ENCODE results near the gene RIN2. TPM values are rescaled to one million over a fixed set of nuclear protein-coding genes. Genes with fewer than 3 reads are reported as not detected.
A peak's percentile ranks its signal among the peaks of the same experiment; 100 is the strongest.
"Not testable (repeated sequence)": the region's sequence is repeated elsewhere in the genome, so short reads cannot be mapped to it uniquely, and the experiment has no call there.

RIN2 gene
- total RNA-seq, 1 experiment from 2014 or later: 13.7 TPM

- DNase-seq (ENCODE audit: low spot score): no peak
Observed at GRCh38 chr20:19789009-19789408, 31.0 kb downstream of the RIN2 start.

DNA sequence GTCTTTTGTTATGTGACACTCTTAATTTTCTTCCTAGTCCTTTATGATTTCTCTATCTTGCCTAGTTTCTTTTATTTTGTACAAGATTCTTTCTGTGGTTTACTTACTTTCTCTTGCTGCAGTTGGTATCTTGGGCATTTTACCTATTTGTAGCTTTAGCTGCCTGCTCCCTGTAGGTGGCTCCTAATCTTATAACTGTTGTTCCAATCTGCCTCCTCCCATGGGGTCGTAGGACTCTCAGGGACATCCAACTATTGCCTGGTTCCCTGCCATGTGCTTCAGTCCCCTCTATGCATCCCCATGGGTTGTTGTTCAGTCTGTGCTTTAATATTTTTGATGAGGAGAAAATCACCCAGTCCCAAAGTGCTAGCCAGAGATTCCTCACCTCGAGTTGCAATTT is 31.4 kb downstream of the RIN2 start:
- no peak for DNase-seq (ENCODE audit: low spot score)

DNA sequence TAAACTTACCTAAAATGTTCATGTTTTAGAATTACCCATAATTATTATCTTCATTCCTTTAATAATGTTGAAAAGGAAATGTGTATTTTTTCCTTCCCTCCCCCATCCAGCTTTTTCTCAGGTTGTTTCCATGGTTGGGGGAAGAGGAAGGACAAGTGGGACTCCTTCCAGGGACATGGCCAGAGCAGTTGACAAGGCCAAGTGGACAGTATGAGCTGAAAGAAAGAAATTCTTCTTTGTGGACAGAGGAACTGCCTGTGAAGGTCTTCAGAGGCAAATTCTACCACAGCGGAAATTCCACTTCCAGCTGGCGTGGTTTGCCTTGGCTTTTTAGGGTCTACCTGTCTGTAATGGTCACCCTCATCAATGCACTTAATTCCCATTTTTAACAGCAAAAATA is 33.8 kb downstream of the RIN2 start:
- DNase-seq (ENCODE audit: low spot score): no peak

- no peak for DNase-seq (ENCODE audit: low spot score)
Observed at GRCh38 chr20:19793716-19794115, 35.7 kb downstream of the RIN2 start.

GRCh38 chr20:19794941-19795340 is 36.9 kb downstream of the RIN2 start:
- no peak for DNase-seq (ENCODE audit: low spot score)

GRCh38 chr20:19799325-19799724 is 41.3 kb downstream of the RIN2 start:
- DNase-seq (ENCODE audit: low spot score): no peak

GRCh38 chr20:19802099-19802491 is 44.0 kb downstream of the RIN2 start:
- no peak for DNase-seq (ENCODE audit: low spot score)

DNA sequence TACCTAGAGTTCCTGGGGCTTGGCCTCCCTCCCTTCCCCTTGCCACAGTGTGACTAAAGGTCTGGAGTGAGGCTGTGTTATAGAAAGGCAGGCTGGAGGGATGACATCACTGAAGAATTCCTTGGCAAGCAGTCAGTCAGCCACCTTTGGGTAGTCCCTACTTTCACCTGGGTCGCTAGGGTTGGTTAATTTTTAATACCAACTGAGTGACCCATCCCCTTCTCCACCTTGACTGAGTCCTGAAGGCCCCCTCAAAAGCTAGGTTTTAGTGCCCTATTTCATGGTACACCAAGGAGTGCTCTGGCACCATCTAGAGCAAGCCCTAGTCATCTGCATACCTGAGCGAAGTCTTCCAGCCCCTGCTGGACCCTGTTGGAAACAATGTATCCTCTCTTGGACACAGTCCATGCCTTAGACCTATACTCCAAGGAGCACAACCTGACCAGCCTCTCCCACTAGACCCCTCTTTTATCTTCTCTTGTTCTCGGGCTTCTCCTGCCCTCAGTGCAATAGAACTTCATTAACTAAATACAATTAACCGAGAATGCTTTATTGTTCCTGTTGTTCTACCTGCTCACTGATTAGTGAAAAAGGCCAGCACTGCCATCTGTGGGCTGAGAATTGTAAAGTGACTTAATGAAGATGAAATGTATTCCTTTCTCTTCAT is 44.6 kb downstream of the RIN2 start:
- DNase-seq (ENCODE audit: low spot score): peak; percentile 46

- DNase-seq (ENCODE audit: low spot score): not testable (repeated sequence)
Observed at GRCh38 chr20:19806276-19806675, 48.2 kb downstream of the RIN2 start.

DNA sequence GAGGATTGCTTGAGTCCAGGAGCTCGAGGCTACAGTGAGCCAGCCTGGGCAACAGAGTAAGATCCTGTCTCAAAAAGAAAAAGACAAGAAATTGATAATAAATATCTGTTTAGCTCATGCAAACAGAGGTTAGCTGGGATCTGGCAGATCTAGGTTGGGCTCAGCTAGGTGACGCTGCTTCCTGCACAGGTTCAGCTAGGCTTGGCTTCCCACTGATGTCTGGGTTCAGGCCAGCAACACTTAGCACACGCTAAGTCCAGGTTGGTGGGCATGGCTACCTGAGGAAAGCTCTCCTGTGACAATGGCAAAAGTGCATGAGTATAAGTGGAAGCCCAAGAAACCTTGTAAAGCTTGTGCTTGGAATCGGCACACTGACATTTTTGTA is 48.7 kb downstream of the RIN2 start:
- DNase-seq (ENCODE audit: low spot score): no peak

DNA sequence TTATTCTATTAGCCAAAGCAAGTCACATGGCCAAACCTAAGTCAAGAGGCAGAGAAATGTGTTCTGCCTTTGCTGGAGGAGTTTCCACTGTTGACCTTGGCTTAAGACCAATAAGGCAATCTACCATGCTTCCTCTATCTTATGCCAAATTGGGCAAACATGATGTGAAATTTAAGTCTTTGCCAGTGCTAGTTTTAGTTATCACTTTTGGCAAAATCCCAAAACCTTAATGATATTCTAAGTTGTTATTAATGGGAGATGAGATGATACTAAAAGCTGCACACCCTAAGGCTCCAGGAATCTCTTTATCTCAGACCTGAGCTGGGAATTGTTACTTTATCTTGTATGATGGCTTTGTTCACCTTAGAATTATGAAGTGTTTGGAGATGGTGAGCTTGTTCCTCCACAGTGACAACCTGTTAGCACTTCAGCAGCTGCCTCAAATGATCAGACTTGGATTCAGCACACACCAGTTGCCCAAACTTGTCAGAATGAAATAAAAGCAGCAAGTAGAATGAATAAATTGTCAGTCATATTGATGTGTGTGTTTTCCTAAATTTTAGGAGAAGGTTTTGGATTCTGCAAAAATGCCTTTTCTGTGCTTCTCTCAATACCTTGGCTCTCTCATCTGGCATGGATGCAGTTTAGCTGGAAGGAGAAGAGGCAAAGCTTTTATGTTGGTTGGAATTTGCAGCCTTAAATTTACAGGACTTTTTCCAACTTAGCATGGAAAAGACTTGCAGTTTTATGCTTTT is 49.3 kb downstream of the RIN2 start:
- DNase-seq (ENCODE audit: low spot score): no peak

Data from H4 (cell line).